H1 (cell line): ENCODE results near the gene IRF4. TPM values are rescaled to one million over a fixed set of nuclear protein-coding genes. Genes with fewer than 3 reads are reported as not detected.

Experiments used
- CTCF ChIA-PET: fragments of 300-600 bp; sonication (Branson Sonifier 250); formaldehyde crosslinking; loops from one replicate; lab custom pipeline; 2021; ENCODE audit not compliant: partially characterized antibody; lab: Charles Lee
- POLR2A ChIA-PET: fragments of 300-600 bp; sonication (Branson Sonifier 250); formaldehyde crosslinking; loops from one replicate; lab custom pipeline; 2021; ENCODE audit warnings: inconsistent platforms; ENCODE audit not compliant: partially characterized antibody; lab: Charles Lee
- DNase-seq, 2 experiments: peaks; one replicate each; pipeline versions ENCODE4 v3.0.0 to v3.0.0-alpha.2; 2010 to 2022; ENCODE audit warnings: low spot score in 2 of 2, low read depth in 1 of 2, mixed read lengths in 1 of 2
- FAIRE-seq: peaks from 2 replicates; lab custom pipeline; 2011; peaks lifted over from hg19 to GRCh38; lab: Jason Lieb, UNC
- H2AFZ ChIP-seq: 2 replicates; pipeline ENCODE4 v1.8.1; 2012; ENCODE audit warnings: low read length, inconsistent platforms
- H2AK5ac ChIP-seq: 2 replicates; pipeline ENCODE4 v1.6.1; 2013; ENCODE audit warnings: low read depth, low read length
- H2BK120ac ChIP-seq: replicated peaks from 2 replicates; pipeline ENCODE3; 2013; ENCODE audit warnings: low read depth, low read length, inconsistent platforms
- H2BK12ac ChIP-seq: 2 replicates; pipeline ENCODE4 v1.6.1; 2013; ENCODE audit warnings: low read depth, low read length
- H2BK15ac ChIP-seq: 2 replicates; pipeline ENCODE4 v1.6.1; 2013; ENCODE audit warnings: low read length
- H2BK20ac ChIP-seq: 2 replicates; pipeline ENCODE4 v1.6.1; 2013; ENCODE audit warnings: low read length
- H2BK5ac ChIP-seq: 2 replicates; pipeline ENCODE4 v1.6.1; 2013; ENCODE audit warnings: low read depth, low read length
- H3K14ac ChIP-seq: 2 replicates; pipeline ENCODE4 v1.6.1; 2013; ENCODE audit warnings: inconsistent platforms; ENCODE audit not compliant: insufficient read length
- H3K18ac ChIP-seq: 2 replicates; pipeline ENCODE4 v1.6.1; 2013; ENCODE audit warnings: low read length; ENCODE audit errors: extremely low read depth
- H3K23ac ChIP-seq: 2 replicates; pipeline ENCODE4 v1.6.1; 2013; ENCODE audit warnings: inconsistent platforms; ENCODE audit not compliant: insufficient read length
- H3K23me2 ChIP-seq: 2 replicates; pipeline ENCODE4 v1.6.1; 2013; ENCODE audit warnings: low read depth, low read length
- H3K27ac ChIP-seq: 2 replicates; pipeline ENCODE4 v1.6.1; 2011; ENCODE audit warnings: low read depth, low read length, inconsistent platforms
- H3K27me3 ChIP-seq, 4 experiments: replicated peaks in 1 of 4; 1 replicate in 1 of 4; 2 replicates in 3 of 4; pipeline versions ENCODE4 v1.6.1 to v1.8.1; 2011 to 2013; ENCODE audit warnings: low read length in 3 of 4, mild to moderate bottlenecking in 3 of 4, inconsistent platforms in 2 of 4, mixed read lengths in 2 of 4, moderate library complexity in 1 of 4; ENCODE audit not compliant: control insufficient read depth in 3 of 4, insufficient read depth in 3 of 4; ENCODE audit errors: extremely low read depth in 1 of 4
- H3K36me3 ChIP-seq, 4 experiments: 2 replicates each; pipeline versions ENCODE4 v1.6.1 to v1.8.1; 2011 to 2013; ENCODE audit warnings: mild to moderate bottlenecking in 4 of 4, low read length in 3 of 4, moderate library complexity in 2 of 4, control low read depth in 1 of 4, inconsistent platforms in 1 of 4; ENCODE audit not compliant: insufficient read depth in 4 of 4, control insufficient read depth in 2 of 4
- H3K4ac ChIP-seq: replicated peaks from 2 replicates; pipeline ENCODE3; 2013; ENCODE audit warnings: low read length, low read depth, mixed read lengths, inconsistent platforms; ENCODE audit not compliant: insufficient read length
- H3K4me1 ChIP-seq, 4 experiments: replicated peaks in 1 of 4; 1 replicate in 1 of 4; 2 replicates in 3 of 4; pipeline versions ENCODE4 v1.6.1 to v1.8.1; 2011 to 2013; ENCODE audit warnings: low read length in 3 of 4, inconsistent platforms in 2 of 4, mixed read lengths in 1 of 4; ENCODE audit not compliant: insufficient read depth in 4 of 4, control insufficient read depth in 3 of 4
- H3K4me2 ChIP-seq, 2 experiments: 2 replicates each; pipeline versions ENCODE4 v1.6.1 to v1.8.1; 2011 to 2013; ENCODE audit warnings: low read depth in 2 of 2, low read length in 2 of 2, control low read depth in 1 of 2, inconsistent platforms in 1 of 2, mild to moderate bottlenecking in 1 of 2; ENCODE audit not compliant: insufficient read depth in 1 of 2
- H3K4me3 ChIP-seq, 4 experiments: fragments of 200-600, 300-600 bp in 1 of 4; sonication (generic), shearing (Covaris generic), sonication (Bioruptor Twin) in 1 of 4; 2 replicates each; pipeline versions ENCODE4 v1.5.1 to v1.8.1; 2011 to 2016; ENCODE audit warnings: low read length in 4 of 4, low read depth in 3 of 4, control low read depth in 2 of 4, inconsistent platforms in 2 of 4, mild to moderate bottlenecking in 2 of 4, mixed read lengths in 1 of 4, moderate library complexity in 1 of 4; ENCODE audit not compliant: insufficient read depth in 2 of 4; ENCODE audit errors: extremely low read depth in 1 of 4
- H3K56ac ChIP-seq: replicated peaks from 2 replicates; pipeline ENCODE3; 2013; ENCODE audit warnings: low read depth, mild to moderate bottlenecking, mixed read lengths, low read length, inconsistent platforms; ENCODE audit not compliant: insufficient read length
- H3K79me1 ChIP-seq: 2 replicates; pipeline ENCODE4 v1.6.1; 2013; ENCODE audit warnings: low read depth, low read length, control low read depth
- H3K79me2 ChIP-seq, 2 experiments: 2 replicates each; pipeline versions ENCODE4 v1.6.1 to v1.8.1; 2012 to 2013; ENCODE audit warnings: low read length in 2 of 2, mild to moderate bottlenecking in 2 of 2, inconsistent platforms in 1 of 2; ENCODE audit not compliant: insufficient read depth in 2 of 2, control insufficient read depth in 1 of 2
- H3K9ac ChIP-seq, 4 experiments: replicated peaks in 1 of 4; 1 replicate in 1 of 4; 2 replicates in 3 of 4; pipeline versions ENCODE4 v1.6.1 to v1.8.1; 2011 to 2013; ENCODE audit warnings: low read depth in 3 of 4, low read length in 3 of 4, control low read depth in 2 of 4, mild to moderate bottlenecking in 2 of 4, moderate library complexity in 2 of 4, inconsistent platforms in 1 of 4; ENCODE audit errors: extremely low read depth in 1 of 4
- H3K9me3 ChIP-seq, 2 experiments: 2 replicates each; pipeline versions ENCODE4 v1.6.1 to v1.8.1; 2012 to 2013; ENCODE audit warnings: mild to moderate bottlenecking in 2 of 2, moderate library complexity in 2 of 2, control low read depth in 1 of 2, inconsistent platforms in 1 of 2, low read depth in 1 of 2, low read length in 1 of 2, mixed read lengths in 1 of 2; ENCODE audit not compliant: insufficient read depth in 2 of 2
- H4K20me1 ChIP-seq, 2 experiments: replicated peaks in 1 of 2; 2 replicates each; pipeline versions ENCODE3 to v1.8.1; 2011 to 2013; ENCODE audit warnings: inconsistent platforms in 2 of 2, low read length in 2 of 2, mild to moderate bottlenecking in 1 of 2; ENCODE audit not compliant: insufficient read depth in 2 of 2, control insufficient read depth in 1 of 2
- H4K5ac ChIP-seq: 2 replicates; pipeline ENCODE4 v1.6.1; 2013; ENCODE audit warnings: low read length, low read depth, mixed read lengths, inconsistent platforms; ENCODE audit not compliant: insufficient read length
- H4K8ac ChIP-seq: 2 replicates; pipeline ENCODE4 v1.8.0; 2013; ENCODE audit warnings: mild to moderate bottlenecking, moderate library complexity, low read length, inconsistent platforms; ENCODE audit not compliant: insufficient read depth; ENCODE audit errors: extremely low read depth
- H4K91ac ChIP-seq: replicated peaks from 2 replicates; pipeline ENCODE3; 2013; ENCODE audit warnings: low read length, mixed read lengths, inconsistent platforms; ENCODE audit not compliant: insufficient read length
- ATF2 ChIP-seq: IDR thresholded peaks from 2 replicates; pipeline ENCODE4 v1.6.1; 2012; ENCODE audit warnings: low read length, inconsistent platforms
- FOSL1 ChIP-seq: IDR thresholded peaks from 2 replicates; pipeline ENCODE4 v1.6.1; 2011; ENCODE audit warnings: mild to moderate bottlenecking, low read depth, low read length, moderate library complexity; ENCODE audit not compliant: insufficient read depth
- NRF1 ChIP-seq: IDR thresholded peaks from 2 replicates; pipeline ENCODE4 v1.6.1; 2011; ENCODE audit warnings: mild to moderate bottlenecking, low read depth, low read length, improper control_type of control experiment
- SAP30 ChIP-seq: fragments of 300-600 bp; sonication (generic); IDR thresholded peaks from 2 replicates; pipeline ENCODE4 v1.7.1; 2012; ENCODE audit warnings: low read length, moderate library complexity, mild to moderate bottlenecking, inconsistent platforms; ENCODE audit not compliant: insufficient read depth, insufficient replicate concordance
- WGBS, 2 experiments: shearing (Covaris generic) in 1 of 2; methylation state at CpG; one replicate each; pipeline versions ENCODE4 v1.1.6 to v1.1.7; 2013 to 2015; ENCODE audit warnings: low lambda C conversion rate in 2 of 2, mixed read lengths in 2 of 2, inconsistent platforms in 1 of 2, low coverage in 1 of 2, missing lambda C conversion rate in 1 of 2; ENCODE audit not compliant: insufficient replicate concordance in 2 of 2, insufficient coverage in 1 of 2, insufficient read length in 1 of 2; ENCODE audit errors: extremely low coverage in 1 of 2, missing lambda C conversion rate in 1 of 2; 5-methylcytosine and 5-hydroxymethylcytosine counted together
- polyA plus RNA-seq, 7 experiments: library from polyadenylated mRNA; depleted of rRNA in 3 of 7; stranded (reverse) in 5 of 7; unstranded in 2 of 7; fragments of >200 nt in 5 of 7; fragments of 200-250 nt in 2 of 7; gene quantifications; 1 replicate in 5 of 7; 2 replicates in 1 of 7; 4 replicates in 1 of 7; pipeline versions ENCODE4 v1.2.1 to v1.2.3, GENCODE V29; 2011 to 2013; ENCODE audit warnings: missing spikeins in 2 of 7, mixed read lengths in 2 of 7
- total RNA-seq: library from RNA; stranded (reverse); fragmentation: NEBNext Ultra II Directional; extraction: Animal tissue kit (Norgen Biotek cat#: 25700); gene quantifications from 2 replicates; pipeline ENCODE4 v1.2.1, GENCODE V29; 2021

Gene IRF4
- total and polyA plus RNA-seq, 2 of the 8 experiments (the other 6 are each of a cell fraction or from before 2014, with no cell fraction given): 0.77 to 2.1 TPM

- Histone ChIP-seq H3K23ac (no peak overlapping the region), H3K27me3 (no peaks in the 10 kb centered on the region; a peak in 2 of 7 replicates), H4K8ac (no peak overlapping the region), H3K79me2 (no peaks in the 10 kb centered on the region), H3K79me1 (no peaks in the 10 kb centered on the region), H2BK120ac (no peak overlapping the region), H3K36me3 (no peaks in the 10 kb centered on the region), H2BK5ac (no peak overlapping the region), H3K4me2 (no peak overlapping the region), H2BK20ac (no peak overlapping the region), H2BK12ac (no peak overlapping the region), H3K27ac (no peak overlapping the region), H3K9ac (no peak overlapping the region), H4K5ac (no peak overlapping the region), H2AFZ (no peak overlapping the region), H2AK5ac (no peak overlapping the region), H4K91ac (no peak overlapping the region), H3K9me3 (peaks cover 38 to 55% of the 10 kb centered on the region in 2 experiments; a peak in 3 of 4 replicates), H3K4me3 (no peak overlapping the region), H2BK15ac (no peak overlapping the region), H3K14ac (no peak overlapping the region), H3K4ac (no peak overlapping the region), H3K56ac (no peak overlapping the region), H4K20me1 (no peaks in the 10 kb centered on the region), H3K23me2 (no peaks in the 10 kb centered on the region), H3K4me1 (peaks cover 0 to 2% (median 0%) of the 10 kb centered on the region in 4 experiments; a peak in 2 of 7 replicates), H3K18ac (no peak overlapping the region)
- no peak for TF ChIP-seq SAP30
- TF ChIP-seq FOSL1: no peak
- no peak for TF ChIP-seq ATF2
- no peak for TF ChIP-seq NRF1
- POLR2A ChIA-PET: no interaction called here
- FAIRE-seq (no peak), DNase-seq (no peak)
- CTCF ChIA-PET: no interaction called here
- 89% methylated on average over 11 of the region's 11 CpGs; no CpG with 5 or more reads in 1 of the 2 experiments for WGBS, 2 experiments
These were observed 12.6 kb upstream of the IRF4 start for GRCh38 chr6:378958-379409.
